ENCODE results near the gene R3HDM2.

The R3HDM2 gene

DNA sequence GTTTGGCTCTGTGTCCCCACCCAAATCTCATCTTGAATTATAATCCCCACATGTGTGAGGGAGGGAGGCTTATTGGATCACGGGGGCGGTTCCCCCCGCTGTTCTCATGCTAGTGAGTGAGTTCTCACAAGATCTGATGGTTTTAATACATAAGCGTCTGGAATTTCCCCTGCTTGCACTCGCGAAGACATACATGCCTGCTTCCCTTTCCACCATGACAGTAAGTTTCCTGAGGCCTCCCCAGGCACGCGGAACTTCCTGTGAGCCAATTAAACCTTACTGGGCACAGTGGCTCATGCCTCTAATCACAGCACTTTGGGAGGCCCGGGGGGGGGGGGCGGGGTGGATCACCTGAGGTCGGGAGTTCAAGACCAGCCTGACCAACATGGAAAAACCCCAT lies 60.8 kb downstream of the R3HDM2 start:
- no CpG with 5 or more reads among the region's 11 CpGs for WGBS (ENCODE audit: extremely low coverage, insufficient coverage, insufficient read length)
- H2BK12ac ChIP-seq (ENCODE audit: low read length) = no peak overlapping the region
- no peak overlapping the region for H4K91ac ChIP-seq (ENCODE audit: low read depth, low read length)
- H3K23ac ChIP-seq (ENCODE audit: low read length) = no peak overlapping the region
- no peak for DNase-seq
- H3K4ac ChIP-seq (ENCODE audit: low read depth, low read length) = no peak overlapping the region
- H2BK5ac ChIP-seq (ENCODE audit: low read depth, low read length, poor library complexity) = no peak overlapping the region
- no peak overlapping the region for H3K4me3 ChIP-seq (ENCODE audit: low read depth, low read length)
- no peak overlapping the region for H2BK120ac ChIP-seq (ENCODE audit: insufficient read depth, low read length, poor library complexity)
- H3K27me3 ChIP-seq (ENCODE audit: insufficient read depth, low read length) = no peaks in the 10 kb centered on the region
- no peaks in the 10 kb centered on the region for H3K79me1 ChIP-seq (ENCODE audit: low read length)
- H3K4me2 ChIP-seq (ENCODE audit: low read length) = no peak overlapping the region
- no peak overlapping the region for H3K27ac ChIP-seq (ENCODE audit: low read depth, low read length)
- H3K36me3 ChIP-seq (ENCODE audit: control insufficient read depth in 1 of 2, insufficient read depth in 2 of 2, low read length in 2 of 2) = peaks cover 0 to 3% of the 10 kb centered on the region in 2 experiments
- no peak overlapping the region for H2AK5ac ChIP-seq (ENCODE audit: low read length)
- H2AFZ ChIP-seq (ENCODE audit: insufficient read depth, low read length, poor library complexity) = no peak overlapping the region
- no peak overlapping the region for H4K12ac ChIP-seq (ENCODE audit: low read depth, low read length)
- H4K8ac ChIP-seq (ENCODE audit: low read depth, low read length) = no peak overlapping the region
- H3K18ac ChIP-seq (ENCODE audit: low read length) = no peak overlapping the region
- no peaks in the 10 kb centered on the region for H3K9me3 ChIP-seq (ENCODE audit: insufficient read depth, low read depth, low read length)
- H3K9ac ChIP-seq (ENCODE audit: low read length) = no peak overlapping the region
- no peak overlapping the region for H3K14ac ChIP-seq (ENCODE audit: low read length)
- H3K4me1 ChIP-seq (ENCODE audit: control insufficient read depth in 1 of 2, insufficient read depth in 2 of 2, low read length in 2 of 2) = no peaks in the 10 kb centered on the region
- no peaks in the 10 kb centered on the region for H3K79me2 ChIP-seq (ENCODE audit: control insufficient read depth, insufficient read depth, low read length, poor library complexity)

DNA sequence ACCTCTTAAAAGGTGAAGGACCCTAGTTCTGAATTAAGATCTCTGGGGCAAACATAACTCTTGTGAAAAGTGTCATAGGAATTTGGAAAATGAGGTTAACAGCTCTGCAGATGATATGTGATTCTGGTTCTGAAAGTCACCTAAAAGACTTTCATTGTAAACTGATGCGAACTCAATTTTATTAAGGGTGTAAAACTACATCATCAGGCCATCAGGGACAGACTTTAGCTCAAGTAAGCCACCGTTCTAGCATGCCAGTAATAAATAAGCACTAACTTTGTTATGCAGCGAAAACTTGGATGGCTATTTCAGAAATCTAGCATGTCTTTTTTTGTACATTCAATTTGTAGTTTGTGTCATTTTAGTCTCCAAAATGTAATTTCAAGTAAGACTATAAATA lies 61.6 kb downstream of the R3HDM2 start:
- Histone ChIP-seq H2AFZ (ENCODE audit: insufficient read depth, low read length, poor library complexity) (no peak overlapping the region), H2BK5ac (ENCODE audit: low read depth, low read length, poor library complexity) (no peak overlapping the region), H3K4me1 (ENCODE audit: control insufficient read depth in 1 of 2, insufficient read depth in 2 of 2, low read length in 2 of 2) (no peaks in the 10 kb centered on the region), H3K14ac (ENCODE audit: low read length) (no peak overlapping the region), H4K91ac (ENCODE audit: low read depth, low read length) (no peak overlapping the region), H3K79me2 (ENCODE audit: control insufficient read depth, insufficient read depth, low read length, poor library complexity) (no peaks in the 10 kb centered on the region), H3K4me2 (ENCODE audit: low read length) (no peak overlapping the region), H3K18ac (ENCODE audit: low read length) (no peak overlapping the region), H2AK5ac (ENCODE audit: low read length) (no peak overlapping the region), H3K79me1 (ENCODE audit: low read length) (no peaks in the 10 kb centered on the region), H3K9ac (ENCODE audit: low read length) (no peak overlapping the region), H2BK12ac (ENCODE audit: low read length) (no peak overlapping the region), H4K12ac (ENCODE audit: low read depth, low read length) (no peak overlapping the region), H3K23ac (ENCODE audit: low read length) (no peak overlapping the region), H3K4ac (ENCODE audit: low read depth, low read length) (no peak overlapping the region), H2BK120ac (ENCODE audit: insufficient read depth, low read length, poor library complexity) (no peak overlapping the region), H3K36me3 (ENCODE audit: control insufficient read depth in 1 of 2, insufficient read depth in 2 of 2, low read length in 2 of 2) (peaks cover 0 to 3% of the 10 kb centered on the region in 2 experiments), H3K9me3 (ENCODE audit: insufficient read depth, low read depth, low read length) (no peaks in the 10 kb centered on the region), H4K8ac (ENCODE audit: low read depth, low read length) (no peak overlapping the region), H3K4me3 (ENCODE audit: low read depth, low read length) (no peak overlapping the region), H3K27ac (ENCODE audit: low read depth, low read length) (no peak overlapping the region), H3K27me3 (ENCODE audit: insufficient read depth, low read length) (no peaks in the 10 kb centered on the region)
- no peak for DNase-seq
- no CpG with 5 or more reads among the region's 3 CpGs for WGBS (ENCODE audit: extremely low coverage, insufficient coverage, insufficient read length)

DNA sequence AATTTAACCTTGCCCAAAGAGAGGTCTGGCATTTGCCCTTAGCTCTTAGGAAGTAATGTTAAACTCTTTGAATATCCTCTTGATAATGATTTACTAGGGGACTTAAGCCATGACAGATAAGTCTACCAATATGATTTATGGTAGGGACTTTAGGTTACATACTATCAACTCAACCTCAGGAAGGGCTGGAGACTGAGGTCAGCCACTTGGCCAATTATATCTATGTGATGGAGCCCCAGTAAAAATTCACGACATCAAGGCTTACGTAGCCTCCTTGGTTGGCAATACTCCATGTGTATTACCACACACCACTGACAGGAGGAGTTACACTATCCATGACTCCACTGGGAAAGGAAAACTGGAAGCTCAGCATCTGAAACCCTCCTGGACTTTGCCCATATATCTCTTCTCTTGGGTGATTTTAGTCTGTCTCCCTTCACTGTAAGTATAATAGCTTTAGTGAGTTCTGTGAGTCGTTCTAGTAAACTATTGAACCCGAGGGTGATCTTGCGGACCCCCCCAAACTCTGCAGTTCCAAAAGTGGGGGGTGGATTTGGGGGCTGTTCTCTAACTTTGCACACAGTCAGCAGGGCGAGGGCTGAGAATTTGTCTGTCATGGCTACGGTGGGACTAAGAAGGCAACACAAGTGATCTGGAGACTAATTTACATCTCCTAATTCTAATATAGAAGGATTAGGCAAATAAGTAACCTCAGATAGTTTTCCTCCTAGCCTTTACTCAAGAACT lies 62.3 kb downstream of the R3HDM2 start:
- Histone ChIP-seq H4K8ac (ENCODE audit: low read depth, low read length) (no peak overlapping the region), H3K27ac (ENCODE audit: low read depth, low read length) (no peak overlapping the region), H3K23ac (ENCODE audit: low read length) (no peak overlapping the region), H3K4ac (ENCODE audit: low read depth, low read length) (no peak overlapping the region), H3K4me2 (ENCODE audit: low read length) (no peak overlapping the region), H3K36me3 (ENCODE audit: control insufficient read depth in 1 of 2, insufficient read depth in 2 of 2, low read length in 2 of 2) (peaks cover 0 to 3% of the 10 kb centered on the region in 2 experiments), H3K79me2 (ENCODE audit: control insufficient read depth, insufficient read depth, low read length, poor library complexity) (no peaks in the 10 kb centered on the region), H2BK12ac (ENCODE audit: low read length) (no peak overlapping the region), H3K79me1 (ENCODE audit: low read length) (no peaks in the 10 kb centered on the region), H3K18ac (ENCODE audit: low read length) (no peak overlapping the region), H3K4me1 (ENCODE audit: control insufficient read depth in 1 of 2, insufficient read depth in 2 of 2, low read length in 2 of 2) (no peaks in the 10 kb centered on the region), H3K27me3 (ENCODE audit: insufficient read depth, low read length) (no peaks in the 10 kb centered on the region), H3K9ac (ENCODE audit: low read length) (no peak overlapping the region), H3K9me3 (ENCODE audit: insufficient read depth, low read depth, low read length) (no peaks in the 10 kb centered on the region), H3K14ac (ENCODE audit: low read length) (no peak overlapping the region), H3K4me3 (ENCODE audit: low read depth, low read length) (no peak overlapping the region), H2BK5ac (ENCODE audit: low read depth, low read length, poor library complexity) (no peak overlapping the region), H2BK120ac (ENCODE audit: insufficient read depth, low read length, poor library complexity) (no peak overlapping the region), H4K12ac (ENCODE audit: low read depth, low read length) (no peak overlapping the region), H4K91ac (ENCODE audit: low read depth, low read length) (no peak overlapping the region), H2AFZ (ENCODE audit: insufficient read depth, low read length, poor library complexity) (no peak overlapping the region), H2AK5ac (ENCODE audit: low read length) (no peak overlapping the region)
- DNase-seq = peak in 1 of 2 donors; percentile 2
- WGBS (ENCODE audit: extremely low coverage, insufficient coverage, insufficient read length) = no CpG with 5 or more reads among the region's 7 CpGs

DNA sequence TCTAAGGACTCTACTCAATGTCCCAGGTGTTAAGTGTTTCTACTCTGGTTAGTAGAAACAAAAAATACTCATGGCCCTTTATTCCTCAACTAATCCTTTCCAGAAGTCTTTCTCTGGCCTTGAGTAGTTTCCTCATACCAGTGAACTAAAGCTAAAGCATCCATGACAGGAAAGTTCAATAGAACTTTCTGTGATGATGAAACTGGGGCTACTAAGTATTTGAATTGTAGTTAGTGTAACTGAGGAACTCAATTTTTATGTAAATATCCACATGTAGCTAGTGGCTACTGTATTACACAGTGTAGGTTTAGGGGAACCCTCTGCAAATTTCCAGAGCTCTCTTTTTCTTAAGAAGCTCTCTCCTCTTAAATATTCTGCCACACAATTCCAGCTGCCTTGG lies 63.7 kb downstream of the R3HDM2 start:
- Histone ChIP-seq H3K79me2 (ENCODE audit: control insufficient read depth, insufficient read depth, low read length, poor library complexity) (no peaks in the 10 kb centered on the region), H3K27me3 (ENCODE audit: insufficient read depth, low read length) (no peaks in the 10 kb centered on the region)

More for the DNA sequence above, 63.7 kb downstream of the R3HDM2 start:
- Histone ChIP-seq H2BK5ac (ENCODE audit: low read depth, low read length, poor library complexity) (no peak overlapping the region), H3K4ac (ENCODE audit: low read depth, low read length) (no peak overlapping the region), H3K36me3 (ENCODE audit: control insufficient read depth in 1 of 2, insufficient read depth in 2 of 2, low read length in 2 of 2) (peaks cover 0 to 1% of the 10 kb centered on the region in 2 experiments), H3K9me3 (ENCODE audit: insufficient read depth, low read depth, low read length) (no peaks in the 10 kb centered on the region), H2AK5ac (ENCODE audit: low read length) (no peak overlapping the region), H4K91ac (ENCODE audit: low read depth, low read length) (no peak overlapping the region), H3K4me2 (ENCODE audit: low read length) (no peak overlapping the region), H3K14ac (ENCODE audit: low read length) (no peak overlapping the region), H2AFZ (ENCODE audit: insufficient read depth, low read length, poor library complexity) (no peak overlapping the region), H3K27ac (ENCODE audit: low read depth, low read length) (no peak overlapping the region), H3K4me3 (ENCODE audit: low read depth, low read length) (no peak overlapping the region), H3K9ac (ENCODE audit: low read length) (no peak overlapping the region), H4K12ac (ENCODE audit: low read depth, low read length) (no peak overlapping the region), H2BK12ac (ENCODE audit: low read length) (no peak overlapping the region), H2BK120ac (ENCODE audit: insufficient read depth, low read length, poor library complexity) (no peak overlapping the region), H3K23ac (ENCODE audit: low read length) (no peak overlapping the region), H3K79me1 (ENCODE audit: low read length) (no peaks in the 10 kb centered on the region), H4K8ac (ENCODE audit: low read depth, low read length) (no peak overlapping the region), H3K4me1 (ENCODE audit: control insufficient read depth in 1 of 2, insufficient read depth in 2 of 2, low read length in 2 of 2) (no peaks in the 10 kb centered on the region), H3K18ac (ENCODE audit: low read length) (no peak overlapping the region)
- DNase-seq = no peak

Data from trophoblast cell (in vitro differentiated cells and primary cell).